Measurements from ENCODE around the gene SLC35A4.

- no peak for TF ChIP-seq TCF12 (IDR thresholded peaks at IDR 0.05; ENCODE audit: low read depth)
- TF ChIP-seq RAD21 (IDR thresholded peaks at IDR 0.05; ENCODE audit: low read depth): no peak
- TF ChIP-seq REST (IDR thresholded peaks at IDR 0.05; ENCODE audit: low read depth): no peak
- TF ChIP-seq NFIC (IDR thresholded peaks at IDR 0.05): no peak
- no peak for TF ChIP-seq EP300 (IDR thresholded peaks at IDR 0.05; ENCODE audit: borderline replicate concordance)
- TF ChIP-seq MAX (IDR thresholded peaks at IDR 0.05): no peak
- TF ChIP-seq TAF1 (IDR thresholded peaks at IDR 0.05; ENCODE audit: low read depth): no peak
- TF ChIP-seq USF1 (IDR thresholded peaks at IDR 0.05): no peak
- TF ChIP-seq CREB1 (IDR thresholded peaks at IDR 0.05; ENCODE audit: low read depth): no peak
- no peak for TF ChIP-seq CEBPB (IDR thresholded peaks at IDR 0.05)
These were observed 8.8 kb upstream of the SLC35A4 start for GRCh38 chr5:140555747-140556312.

Measured in Ishikawa (cell line).